GM12864 (cell line): Measurements from ENCODE around the gene LPA.
"Not testable (repeated sequence)": the region's sequence is repeated elsewhere in the genome, so short reads cannot be mapped to it uniquely, and the experiment has no call there.

Experiments
- DNase-seq: peaks from one replicate; pipeline ENCODE4 v3.0.0-alpha.2; 2011; ENCODE audit warnings: low read depth
- H3K4me3 ChIP-seq: 2 replicates; pipeline ENCODE4 v1.5.1; 2011; ENCODE audit warnings: mild to moderate bottlenecking, low read depth, low read length, control low read depth
- CTCF ChIP-seq: IDR thresholded peaks from 2 replicates; pipeline ENCODE4 v1.5.1; 2011; ENCODE audit warnings: low read depth, mild to moderate bottlenecking, moderate library complexity, low read length, control low read depth, inconsistent platforms; ENCODE audit errors: missing control alignments

LPA gene

GRCh38 chr6:160544802-160545201, 119.3 kb downstream of the LPA start:
- no peak overlapping the region for H3K4me3 ChIP-seq
- no peak for TF ChIP-seq CTCF
- DNase-seq, result no peak

- TF ChIP-seq CTCF, result no peak
- no peak for DNase-seq
- H3K4me3 ChIP-seq, result no peak overlapping the region
These were observed 128.8 kb downstream of the LPA start for GRCh38 chr6:160535270-160535669.

GRCh38 chr6:160534050-160534696, 129.9 kb downstream of the LPA start:
- TF ChIP-seq CTCF, result peak; percentile 86
- no peak overlapping the region for H3K4me3 ChIP-seq
- DNase-seq, result no peak

- DNase-seq, result no peak
- TF ChIP-seq CTCF, result no peak
- no peak overlapping the region for H3K4me3 ChIP-seq
These were observed 131.8 kb downstream of the LPA start for GRCh38 chr6:160532315-160532714.

- H3K4me3 ChIP-seq, result no peak overlapping the region
- no peak for DNase-seq
- no peak for TF ChIP-seq CTCF
These were observed 132.2 kb downstream of the LPA start for GRCh38 chr6:160531826-160532225.

GRCh38 chr6:160529524-160529923, 134.6 kb downstream of the LPA start:
- DNase-seq, H3K4me3 ChIP-seq: not testable (repeated sequence)

GRCh38 chr6:160523223-160523622, 140.9 kb downstream of the LPA start:
- H3K4me3 ChIP-seq, result no peak overlapping the region
- DNase-seq, result no peak
- no peak for TF ChIP-seq CTCF
